Breast epithelium (tissue), 3 donors: ENCODE data around the gene DCTN2.
"Not testable (repeated sequence)": the region's sequence is repeated elsewhere in the genome, so short reads cannot be mapped to it uniquely, and the experiment has no call there.

Source experiments
- POLR2A ChIP-seq: fragments of 450-650 bp; IDR thresholded peaks from one replicate; pipeline ENCODE4 v1.6.1; 2016; ENCODE audit warnings: antibody characterized with exemption, mild to moderate bottlenecking, moderate library complexity
- TF ChIP-seq, protein P1 (sequence below), 3 donors: fragments of 450-650 bp; IDR thresholded peaks; one replicate each; pipeline ENCODE4 v1.5.1; 2016 to 2017; ENCODE audit warnings: antibody characterized with exemption in 3 of 3, mild to moderate bottlenecking in 3 of 3, moderate library complexity in 3 of 3

DNA sequence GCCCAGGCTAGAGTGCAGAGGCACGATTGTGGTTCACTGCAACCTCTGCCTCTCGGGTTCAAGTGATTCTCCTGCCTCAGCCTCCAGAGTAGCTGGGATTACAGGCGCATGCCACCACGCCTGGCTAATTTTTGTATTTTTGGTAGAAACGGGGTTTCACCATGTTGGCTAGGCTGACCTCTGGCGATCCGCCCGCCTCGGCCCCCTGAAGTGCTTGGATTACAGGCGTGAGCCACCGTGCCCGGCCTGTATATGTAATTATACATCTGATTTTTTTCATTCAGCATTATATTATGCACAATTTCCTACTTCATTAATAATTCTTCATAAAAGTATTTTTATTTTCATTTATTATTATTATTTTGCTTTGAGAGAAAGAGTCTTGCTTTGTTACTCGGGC lies 23.4 kb upstream of the DCTN2 start:
- TF ChIP-seq, protein P1, sequence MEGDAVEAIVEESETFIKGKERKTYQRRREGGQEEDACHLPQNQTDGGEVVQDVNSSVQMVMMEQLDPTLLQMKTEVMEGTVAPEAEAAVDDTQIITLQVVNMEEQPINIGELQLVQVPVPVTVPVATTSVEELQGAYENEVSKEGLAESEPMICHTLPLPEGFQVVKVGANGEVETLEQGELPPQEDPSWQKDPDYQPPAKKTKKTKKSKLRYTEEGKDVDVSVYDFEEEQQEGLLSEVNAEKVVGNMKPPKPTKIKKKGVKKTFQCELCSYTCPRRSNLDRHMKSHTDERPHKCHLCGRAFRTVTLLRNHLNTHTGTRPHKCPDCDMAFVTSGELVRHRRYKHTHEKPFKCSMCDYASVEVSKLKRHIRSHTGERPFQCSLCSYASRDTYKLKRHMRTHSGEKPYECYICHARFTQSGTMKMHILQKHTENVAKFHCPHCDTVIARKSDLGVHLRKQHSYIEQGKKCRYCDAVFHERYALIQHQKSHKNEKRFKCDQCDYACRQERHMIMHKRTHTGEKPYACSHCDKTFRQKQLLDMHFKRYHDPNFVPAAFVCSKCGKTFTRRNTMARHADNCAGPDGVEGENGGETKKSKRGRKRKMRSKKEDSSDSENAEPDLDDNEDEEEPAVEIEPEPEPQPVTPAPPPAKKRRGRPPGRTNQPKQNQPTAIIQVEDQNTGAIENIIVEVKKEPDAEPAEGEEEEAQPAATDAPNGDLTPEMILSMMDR (IDR thresholded peaks at IDR 0.05), result not testable (repeated sequence)
- not testable (repeated sequence) for TF ChIP-seq POLR2A
